ENCODE data around the gene GRIA1.

GRCh38 chr5:153802050-153802821, 311.8 kb downstream of the GRIA1 start:
- TF ChIP-seq, protein P1, sequence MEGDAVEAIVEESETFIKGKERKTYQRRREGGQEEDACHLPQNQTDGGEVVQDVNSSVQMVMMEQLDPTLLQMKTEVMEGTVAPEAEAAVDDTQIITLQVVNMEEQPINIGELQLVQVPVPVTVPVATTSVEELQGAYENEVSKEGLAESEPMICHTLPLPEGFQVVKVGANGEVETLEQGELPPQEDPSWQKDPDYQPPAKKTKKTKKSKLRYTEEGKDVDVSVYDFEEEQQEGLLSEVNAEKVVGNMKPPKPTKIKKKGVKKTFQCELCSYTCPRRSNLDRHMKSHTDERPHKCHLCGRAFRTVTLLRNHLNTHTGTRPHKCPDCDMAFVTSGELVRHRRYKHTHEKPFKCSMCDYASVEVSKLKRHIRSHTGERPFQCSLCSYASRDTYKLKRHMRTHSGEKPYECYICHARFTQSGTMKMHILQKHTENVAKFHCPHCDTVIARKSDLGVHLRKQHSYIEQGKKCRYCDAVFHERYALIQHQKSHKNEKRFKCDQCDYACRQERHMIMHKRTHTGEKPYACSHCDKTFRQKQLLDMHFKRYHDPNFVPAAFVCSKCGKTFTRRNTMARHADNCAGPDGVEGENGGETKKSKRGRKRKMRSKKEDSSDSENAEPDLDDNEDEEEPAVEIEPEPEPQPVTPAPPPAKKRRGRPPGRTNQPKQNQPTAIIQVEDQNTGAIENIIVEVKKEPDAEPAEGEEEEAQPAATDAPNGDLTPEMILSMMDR (IDR thresholded peaks at IDR 0.05; ENCODE audit: low read depth, low read length): no peak
- TF ChIP-seq EZH2phosphoT487 (IDR thresholded peaks at IDR 0.05; ENCODE audit: low read depth): no peak
